Measurements from ENCODE around the gene RGS10.
"Not testable (repeated sequence)": the region's sequence is repeated elsewhere in the genome, so short reads cannot be mapped to it uniquely, and the experiment has no call there.

Gene RGS10

GRCh38 chr10:119465085-119465484, 77.4 kb downstream of the RGS10 start:
- no peak for DNase-seq (ENCODE audit: extremely low read depth, low read depth)
- no peak for TF ChIP-seq CTCF (IDR thresholded peaks at IDR 0.05; ENCODE audit: low read depth, low read length)

GRCh38 chr10:119463195-119463594, 79.3 kb downstream of the RGS10 start:
- not testable (repeated sequence) for DNase-seq (ENCODE audit: extremely low read depth, low read depth)

- DNase-seq (ENCODE audit: extremely low read depth, low read depth) = no peak
- no peak for TF ChIP-seq CTCF (IDR thresholded peaks at IDR 0.05; ENCODE audit: low read depth, low read length)
Measured at GRCh38 chr10:119462773-119463172, 79.7 kb downstream of the RGS10 start.

GRCh38 chr10:119461923-119462322, 80.6 kb downstream of the RGS10 start:
- no peak for DNase-seq (ENCODE audit: extremely low read depth, low read depth)
- TF ChIP-seq CTCF (IDR thresholded peaks at IDR 0.05; ENCODE audit: low read depth, low read length) = no peak

- no peak for DNase-seq (ENCODE audit: extremely low read depth, low read depth)
- no peak for TF ChIP-seq CTCF (IDR thresholded peaks at IDR 0.05; ENCODE audit: low read depth, low read length)
Measured at GRCh38 chr10:119461380-119461779, 81.1 kb downstream of the RGS10 start.

GRCh38 chr10:119460369-119461195, 81.9 kb downstream of the RGS10 start:
- no peak for TF ChIP-seq CTCF (IDR thresholded peaks at IDR 0.05; ENCODE audit: low read depth, low read length)
- no peak for DNase-seq (ENCODE audit: extremely low read depth, low read depth)

- no peak for DNase-seq (ENCODE audit: extremely low read depth, low read depth)
- no peak for TF ChIP-seq CTCF (IDR thresholded peaks at IDR 0.05; ENCODE audit: low read depth, low read length)
Measured at GRCh38 chr10:119459681-119460340, 82.7 kb downstream of the RGS10 start.
